ENCODE data around the gene TNIP2. TPM values are rescaled to one million over a fixed set of nuclear protein-coding genes. Genes with fewer than 3 reads are reported as not detected.

The TNIP2 gene
- total and polyA plus RNA-seq, 2 of the 8 experiments (the other 6 are each of a cell fraction or from before 2014, with no cell fraction given) = 23.7 to 37.7 TPM

DNA sequence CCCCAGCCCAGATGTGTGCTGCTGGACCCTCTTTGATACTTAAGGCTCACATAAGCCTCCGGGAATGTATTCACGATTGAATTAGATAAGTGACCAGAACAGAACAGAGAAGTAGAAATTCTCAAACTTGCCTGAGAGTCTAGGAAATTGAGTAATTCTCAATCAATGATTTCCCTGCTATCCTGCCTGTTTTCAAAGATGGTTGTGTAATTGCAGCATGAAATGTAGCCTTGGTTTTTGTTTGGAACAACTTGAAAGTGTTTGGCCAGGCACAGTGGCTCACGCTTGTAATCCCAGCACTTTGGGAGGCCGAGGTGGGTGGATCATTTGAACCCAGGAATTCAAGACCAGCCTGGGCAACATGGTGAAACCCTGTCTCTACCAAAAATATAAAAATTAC, 41.2 kb downstream of the TNIP2 start (continued):
- TF ChIP-seq, protein P1, sequence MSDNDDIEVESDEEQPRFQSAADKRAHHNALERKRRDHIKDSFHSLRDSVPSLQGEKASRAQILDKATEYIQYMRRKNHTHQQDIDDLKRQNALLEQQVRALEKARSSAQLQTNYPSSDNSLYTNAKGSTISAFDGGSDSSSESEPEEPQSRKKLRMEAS (IDR thresholded peaks at IDR 0.05) = no peak
- no peak for TF ChIP-seq SIN3A (conservative IDR thresholded peaks at IDR 0.05 in 1 of 2, IDR thresholded peaks at IDR 0.05 in 1 of 2; ENCODE audit: low read depth in 1 of 2, low read length in 2 of 2)
